ENCODE results near the gene FBXO2. TPM values are rescaled to one million over a fixed set of nuclear protein-coding genes. Genes with fewer than 3 reads are reported as not detected.

Gene FBXO2
- total and polyA plus RNA-seq, 11 donors, result 0.83 to 7.5 (median 2.5) TPM

GRCh38 chr1:11649237-11649623 lies 5.0 kb downstream of the FBXO2 start:
- 15 to 25% (median 20%) methylated on average over 7 to 9 of the region's 9 CpGs for WGBS, 4 donors
- H3K36me3 ChIP-seq, result no peaks in the 10 kb centered on the region
- no peak for ATAC-seq
- H3K27me3 ChIP-seq, result peaks cover 0 to 34% (median 17%) of the 10 kb centered on the region in 9 donors
- no peak overlapping the region for H3K4me3 ChIP-seq
- peaks cover 0 to 34% (median 17%) of the 10 kb centered on the region in 12 donors for H3K4me1 ChIP-seq
- intact Hi-C loops (cut with DNase I), result loop anchor here in 5 of 10 donors (5.0 kb wide), 4 partner anchors 73 to 612 kb away; no protein-coding TSS in a partner anchor
- no peak for DNase-seq
- TF ChIP-seq POLR2A (IDR thresholded peaks at IDR 0.05) (no peak), CTCF (IDR thresholded peaks at IDR 0.05) (no peak)
- H3K9me3 ChIP-seq, result no peaks in the 10 kb centered on the region
- no peak overlapping the region for H3K27ac ChIP-seq

- no peak overlapping the region for H3K4me3 ChIP-seq
- H3K9me3 ChIP-seq, result no peaks in the 10 kb centered on the region
- ATAC-seq (peak in 3 of 4 donors; percentile 31 to 38 (median 32)), DNase-seq (no peak)
- peaks cover 0 to 31% (median 16%) of the 10 kb centered on the region in 12 donors for H3K4me1 ChIP-seq
- no peak for TF ChIP-seq CTCF (IDR thresholded peaks at IDR 0.05)
- no peak for TF ChIP-seq POLR2A (IDR thresholded peaks at IDR 0.05)
- intact Hi-C loops (cut with DNase I), result loop anchor here in 5 of 10 donors (5.0 kb wide), 4 partner anchors 74 to 611 kb away; no protein-coding TSS in a partner anchor
- H3K36me3 ChIP-seq, result no peaks in the 10 kb centered on the region
- H3K27me3 ChIP-seq, result peaks cover 0 to 39% (median 17%) of the 10 kb centered on the region in 9 donors
- H3K27ac ChIP-seq, result no peak overlapping the region
- WGBS, 4 donors, result 8 to 18% (median 9%) methylated on average over 15 to 30 of the region's 30 CpGs
Measured at GRCh38 chr1:11648732-11649158, 5.5 kb downstream of the FBXO2 start.

GRCh38 chr1:11648039-11648438 lies 6.2 kb downstream of the FBXO2 start:
- DNase-seq, result peak in 1 of 5 donors; percentile 60
- Histone ChIP-seq H3K4me3 (no peak overlapping the region), H3K27ac (no peak overlapping the region), H3K4me1 (peaks cover 0 to 31% (median 16%) of the 10 kb centered on the region in 12 donors), H3K27me3 (peaks cover 0 to 44% (median 17%) of the 10 kb centered on the region in 9 donors), H3K9me3 (no peaks in the 10 kb centered on the region), H3K36me3 (no peaks in the 10 kb centered on the region)
- intact Hi-C loops (cut with DNase I), result loop anchor here in 5 of 10 donors (5.0 kb wide), 4 partner anchors 74 to 611 kb away; no protein-coding TSS in a partner anchor
- TF ChIP-seq POLR2A (IDR thresholded peaks at IDR 0.05) (no peak), CTCF (IDR thresholded peaks at IDR 0.05) (no peak)
- no peak for ATAC-seq
- WGBS, 4 donors, result 42 to 68% (median 56%) methylated on average over 6 of the region's 6 CpGs

DNA sequence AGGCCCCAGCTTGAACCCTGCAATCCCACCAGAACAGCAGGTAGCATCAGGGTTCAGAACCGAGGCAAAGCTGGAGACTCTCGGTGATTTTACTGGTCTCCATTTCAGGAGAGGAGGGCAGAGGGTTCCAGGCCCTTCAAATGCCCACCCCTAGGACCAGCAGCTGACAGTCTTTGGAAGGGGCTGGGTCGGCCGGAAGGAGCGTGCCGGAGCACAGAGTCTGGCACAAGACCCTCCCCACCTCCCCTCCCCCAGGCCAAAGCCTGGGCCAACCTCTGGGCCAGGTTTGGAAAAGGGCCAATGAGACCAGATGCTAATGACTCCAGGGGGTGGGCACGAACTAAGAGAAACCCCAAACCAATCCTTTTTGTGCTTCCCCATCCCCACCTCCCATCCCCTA lies 6.9 kb downstream of the FBXO2 start:
- H3K4me3 ChIP-seq, result no peak overlapping the region
- 79 to 92% (median 88%) methylated on average over 5 to 7 of the region's 7 CpGs for WGBS, 4 donors
- intact Hi-C loops (cut with DNase I), result loop anchor here in 5 of 10 donors (5.0 kb wide), 4 partner anchors 75 to 610 kb away; no protein-coding TSS in a partner anchor

More for the DNA sequence above, 6.9 kb downstream of the FBXO2 start:
- no peak for ATAC-seq
- TF ChIP-seq CTCF (IDR thresholded peaks at IDR 0.05), result no peak
- no peak for TF ChIP-seq POLR2A (IDR thresholded peaks at IDR 0.05)
- Histone ChIP-seq H3K27ac (no peak overlapping the region), H3K36me3 (no peaks in the 10 kb centered on the region), H3K27me3 (peaks cover 0 to 49% (median 17%) of the 10 kb centered on the region in 9 donors), H3K9me3 (no peaks in the 10 kb centered on the region), H3K4me1 (peaks cover 0 to 31% (median 16%) of the 10 kb centered on the region in 12 donors)
- DNase-seq, result no peak

All from heart left ventricle (tissue), 16 donors.